HG03469 (cell line): ENCODE results near the gene TBC1D3E.
"Not testable (repeated sequence)": the region's sequence is repeated elsewhere in the genome, so short reads cannot be mapped to it uniquely, and the experiment has no call there.

Experiments
- ATAC-seq: cut with Tn5 transposase; IDR thresholded peaks from one replicate; pipeline ENCODE4 v1.9.1; 2021; ENCODE audit warnings: mild to moderate bottlenecking, moderate library complexity, moderate number of reproducible peaks; ENCODE audit not compliant: unreplicated experiment

The TBC1D3E gene

GRCh38 chr17:38127651-38128050, at the start of gene TBC1D3E:
Gene TBC1D3E (plus strand): TSS chr17:38127951. CDS start chr17:38129496, 1,545 bp downstream.
- not testable (repeated sequence) for ATAC-seq

- ATAC-seq: not testable (repeated sequence)
Measured at GRCh38 chr17:38087344-38087743, 40.4 kb upstream of the TBC1D3E start.

GRCh38 chr17:38088120-38088519, 39.6 kb upstream of the TBC1D3E start:
- not testable (repeated sequence) for ATAC-seq

GRCh38 chr17:38094059-38094694, 33.6 kb upstream of the TBC1D3E start:
- not testable (repeated sequence) for ATAC-seq

- not testable (repeated sequence) for ATAC-seq
Measured at GRCh38 chr17:38099262-38099661, 28.5 kb upstream of the TBC1D3E start.

- not testable (repeated sequence) for ATAC-seq
Measured at GRCh38 chr17:38119829-38120228, 7.9 kb upstream of the TBC1D3E start.

GRCh38 chr17:38134860-38135259, 7.1 kb downstream of the TBC1D3E start:
- ATAC-seq: not testable (repeated sequence)
